DOHH2 (cell line): ENCODE data around the gene NOTCH1.

Experiments
- H3F3A ChIP-seq: fragments of 200-600 bp; sonication (generic), shearing (Covaris generic); 2 replicates; pipeline ENCODE4 v1.6.0; 2016; ENCODE audit warnings: antibody characterized with exemption, mild to moderate bottlenecking; ENCODE audit not compliant: control insufficient read depth, insufficient read depth
- H3K27ac ChIP-seq: fragments of 200-600 bp; sonication (generic); 2 replicates; pipeline ENCODE4 v1.5.1; 2014; ENCODE audit warnings: low read depth, mild to moderate bottlenecking, low read length, moderate library complexity
- H3K27me3 ChIP-seq: fragments of 200-600 bp; sonication (generic); 2 replicates; pipeline ENCODE4 v1.6.1; 2014; ENCODE audit warnings: mild to moderate bottlenecking, low read length, mixed read lengths; ENCODE audit not compliant: control insufficient read depth
- H3K36me3 ChIP-seq: fragments of 200-600 bp; sonication (generic); 2 replicates; pipeline ENCODE4 v1.6.1; 2014; ENCODE audit warnings: mild to moderate bottlenecking, low read length, moderate library complexity, mixed read lengths; ENCODE audit not compliant: control insufficient read depth
- H3K4me1 ChIP-seq: fragments of 200-600 bp; sonication (generic); 2 replicates; pipeline ENCODE4 v1.6.1; 2014; ENCODE audit warnings: mild to moderate bottlenecking, low read length, mixed read lengths; ENCODE audit not compliant: control insufficient read depth
- H3K4me2 ChIP-seq: fragments of 200-600 bp; sonication (generic); 2 replicates; pipeline ENCODE4 v1.6.0; 2014; ENCODE audit warnings: mild to moderate bottlenecking, low read length, moderate library complexity
- H3K4me3 ChIP-seq: fragments of 200-600 bp; sonication (generic); 2 replicates; pipeline ENCODE4 v1.5.1; 2014; ENCODE audit warnings: mild to moderate bottlenecking, low read length, mixed read lengths
- H3K79me2 ChIP-seq: fragments of 200-600 bp; sonication (generic); 2 replicates; pipeline ENCODE4 v1.6.1; 2014; ENCODE audit warnings: mild to moderate bottlenecking, low read length, mixed read lengths; ENCODE audit not compliant: control insufficient read depth
- H3K9me2 ChIP-seq: fragments of 200-600 bp; sonication (generic); replicated peaks from 2 replicates; pipeline ENCODE4 v1.6.1; 2014; ENCODE audit warnings: mild to moderate bottlenecking, low read length, mixed read lengths; ENCODE audit not compliant: control insufficient read depth
- H3K9me3 ChIP-seq: fragments of 200-600 bp; sonication (generic); 2 replicates; pipeline ENCODE4 v1.6.1; 2014; ENCODE audit warnings: antibody characterized with exemption, low read length, mixed read lengths; ENCODE audit not compliant: control insufficient read depth, insufficient read depth
- H4K20me1 ChIP-seq: fragments of 200-600 bp; sonication (generic); 2 replicates; pipeline ENCODE4 v1.6.0; 2014; ENCODE audit warnings: low read depth, mild to moderate bottlenecking, antibody characterized with exemption, low read length, moderate library complexity; ENCODE audit not compliant: control insufficient read depth, insufficient read depth
- CTCF ChIP-seq: fragments of 200-600 bp; sonication (generic); IDR thresholded peaks from one replicate; pipeline ENCODE4 v1.5.1; 2014; ENCODE audit warnings: antibody characterized with exemption, mild to moderate bottlenecking, low read depth, low read length; ENCODE audit not compliant: poor library complexity, severe bottlenecking
- EZH2phosphoT487 ChIP-seq: fragments of 200-600 bp; sonication (generic); IDR thresholded peaks from 2 replicates; pipeline ENCODE4 v1.6.1; 2017; ENCODE audit warnings: borderline replicate concordance, mild to moderate bottlenecking, antibody characterized with exemption, low read length, moderate library complexity, mixed read lengths

Gene NOTCH1

GRCh38 chr9:136486823-136487620 is 58.8 kb downstream of the NOTCH1 start:
- TF ChIP-seq CTCF (no peak), EZH2phosphoT487 (no peak)
- Histone ChIP-seq H3F3A (no peaks in the 10 kb centered on the region), H3K79me2 (peaks cover 9% of the 10 kb centered on the region), H3K4me2 (no peak overlapping the region), H3K27me3 (no peaks in the 10 kb centered on the region), H3K9me2 (no peaks in the 10 kb centered on the region), H3K4me1 (peaks cover 13% of the 10 kb centered on the region), H3K9me3 (no peaks in the 10 kb centered on the region), H3K4me3 (no peak overlapping the region), H4K20me1 (peaks cover 10% of the 10 kb centered on the region; the same call in 1 of the 2 replicates), H3K36me3 (peaks cover 7% of the 10 kb centered on the region), H3K27ac (no peak overlapping the region)

- Histone ChIP-seq H3K4me3 (no peak overlapping the region), H3K4me2 (no peak overlapping the region), H3K9me2 (no peaks in the 10 kb centered on the region), H3K9me3 (no peaks in the 10 kb centered on the region), H4K20me1 (peaks cover 16% of the 10 kb centered on the region; the same call in 1 of the 2 replicates), H3K4me1 (peaks cover 20% of the 10 kb centered on the region), H3K36me3 (peaks cover 7% of the 10 kb centered on the region), H3K79me2 (peaks cover 18% of the 10 kb centered on the region), H3K27me3 (no peaks in the 10 kb centered on the region), H3F3A (no peaks in the 10 kb centered on the region), H3K27ac (no peak overlapping the region)
- TF ChIP-seq EZH2phosphoT487 (no peak), CTCF (no peak)
These were observed 59.7 kb downstream of the NOTCH1 start for GRCh38 chr9:136486131-136486530.

- no peak overlapping the region for H3K27ac ChIP-seq
- H4K20me1 ChIP-seq: peaks cover 16% of the 10 kb centered on the region; the same call in 1 of the 2 replicates
- H3K9me2 ChIP-seq: no peaks in the 10 kb centered on the region
- no peak overlapping the region for H3K4me3 ChIP-seq
- peaks cover 7% of the 10 kb centered on the region for H3K36me3 ChIP-seq
- H3K27me3 ChIP-seq: no peaks in the 10 kb centered on the region
- peaks cover 20% of the 10 kb centered on the region for H3K4me1 ChIP-seq
- no peaks in the 10 kb centered on the region for H3K9me3 ChIP-seq
- TF ChIP-seq CTCF: peak; percentile 85
- TF ChIP-seq EZH2phosphoT487: no peak
- peak overlapping the region; percentile 96; the same call in 1 of the 2 replicates for H3K4me2 ChIP-seq
- peaks cover 25% of the 10 kb centered on the region for H3K79me2 ChIP-seq
- H3F3A ChIP-seq: no peaks in the 10 kb centered on the region
These were observed 60.5 kb downstream of the NOTCH1 start for GRCh38 chr9:136485049-136486045.
